Purkinje cell (primary cell): ENCODE results near the gene ZNF638. TPM values are rescaled to one million over a fixed set of nuclear protein-coding genes. Genes with fewer than 3 reads are reported as not detected.

ENCODE experiments used
- polyA plus RNA-seq: library from polyadenylated mRNA; unstranded; fragments of >200 nt; fragmentation: Nextera tagmentation; gene quantifications from 2 replicates; pipeline ENCODE4 v1.2.1, GENCODE V29; 2014

Gene ZNF638, protein sequence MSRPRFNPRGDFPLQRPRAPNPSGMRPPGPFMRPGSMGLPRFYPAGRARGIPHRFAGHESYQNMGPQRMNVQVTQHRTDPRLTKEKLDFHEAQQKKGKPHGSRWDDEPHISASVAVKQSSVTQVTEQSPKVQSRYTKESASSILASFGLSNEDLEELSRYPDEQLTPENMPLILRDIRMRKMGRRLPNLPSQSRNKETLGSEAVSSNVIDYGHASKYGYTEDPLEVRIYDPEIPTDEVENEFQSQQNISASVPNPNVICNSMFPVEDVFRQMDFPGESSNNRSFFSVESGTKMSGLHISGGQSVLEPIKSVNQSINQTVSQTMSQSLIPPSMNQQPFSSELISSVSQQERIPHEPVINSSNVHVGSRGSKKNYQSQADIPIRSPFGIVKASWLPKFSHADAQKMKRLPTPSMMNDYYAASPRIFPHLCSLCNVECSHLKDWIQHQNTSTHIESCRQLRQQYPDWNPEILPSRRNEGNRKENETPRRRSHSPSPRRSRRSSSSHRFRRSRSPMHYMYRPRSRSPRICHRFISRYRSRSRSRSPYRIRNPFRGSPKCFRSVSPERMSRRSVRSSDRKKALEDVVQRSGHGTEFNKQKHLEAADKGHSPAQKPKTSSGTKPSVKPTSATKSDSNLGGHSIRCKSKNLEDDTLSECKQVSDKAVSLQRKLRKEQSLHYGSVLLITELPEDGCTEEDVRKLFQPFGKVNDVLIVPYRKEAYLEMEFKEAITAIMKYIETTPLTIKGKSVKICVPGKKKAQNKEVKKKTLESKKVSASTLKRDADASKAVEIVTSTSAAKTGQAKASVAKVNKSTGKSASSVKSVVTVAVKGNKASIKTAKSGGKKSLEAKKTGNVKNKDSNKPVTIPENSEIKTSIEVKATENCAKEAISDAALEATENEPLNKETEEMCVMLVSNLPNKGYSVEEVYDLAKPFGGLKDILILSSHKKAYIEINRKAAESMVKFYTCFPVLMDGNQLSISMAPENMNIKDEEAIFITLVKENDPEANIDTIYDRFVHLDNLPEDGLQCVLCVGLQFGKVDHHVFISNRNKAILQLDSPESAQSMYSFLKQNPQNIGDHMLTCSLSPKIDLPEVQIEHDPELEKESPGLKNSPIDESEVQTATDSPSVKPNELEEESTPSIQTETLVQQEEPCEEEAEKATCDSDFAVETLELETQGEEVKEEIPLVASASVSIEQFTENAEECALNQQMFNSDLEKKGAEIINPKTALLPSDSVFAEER (N-terminal part only)
- 137 and 172 TPM in 2 replicates for polyA plus RNA-seq

DNA sequence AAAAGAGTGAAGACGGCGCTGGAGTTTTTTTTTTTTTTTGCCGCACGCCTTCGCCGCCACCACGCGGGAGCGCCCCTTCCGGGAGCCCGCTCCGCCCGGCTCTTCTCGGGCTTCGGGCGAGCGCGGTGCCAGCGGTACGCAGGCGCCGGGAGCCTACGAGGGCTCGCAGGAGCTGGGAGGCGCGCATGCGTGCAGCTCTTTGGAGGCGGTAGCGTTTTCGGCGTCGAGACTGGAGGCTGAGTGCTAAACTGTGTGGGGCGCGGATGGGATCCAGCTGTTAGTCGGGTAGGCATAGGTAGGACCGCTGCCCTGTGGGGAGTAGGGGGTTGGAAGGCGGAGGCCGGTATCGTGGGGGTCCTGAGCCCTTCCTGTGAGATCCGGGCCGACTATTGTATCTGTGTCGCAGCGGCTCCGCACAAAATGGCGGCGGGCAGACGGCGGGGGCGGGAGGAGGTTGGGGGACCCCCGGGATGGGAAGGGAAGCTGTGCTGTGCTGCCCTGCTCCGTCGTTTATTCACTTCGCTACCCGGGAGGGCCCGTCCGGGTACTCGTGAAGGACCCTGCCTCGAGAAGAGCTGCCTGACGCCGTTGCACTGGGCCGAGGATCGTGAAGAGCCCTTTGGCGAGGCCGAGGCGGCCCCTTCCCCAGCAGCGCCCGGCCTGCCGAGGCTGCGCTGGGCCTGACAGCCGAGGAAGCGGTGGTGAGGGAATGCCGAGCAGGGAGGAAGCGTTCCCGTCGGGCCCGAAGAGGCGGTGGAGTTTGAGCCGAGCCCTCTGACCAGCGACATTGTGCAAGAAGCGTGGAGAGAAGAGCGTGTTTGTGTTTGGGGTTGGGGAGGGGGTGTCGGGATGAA, at the start of gene ZNF638:
Gene ZNF638 (plus strand): TSS at position 202 of the 854 bp plus-strand sequence. CDS start 17,173 bp downstream, outside the sequence.

DNA sequence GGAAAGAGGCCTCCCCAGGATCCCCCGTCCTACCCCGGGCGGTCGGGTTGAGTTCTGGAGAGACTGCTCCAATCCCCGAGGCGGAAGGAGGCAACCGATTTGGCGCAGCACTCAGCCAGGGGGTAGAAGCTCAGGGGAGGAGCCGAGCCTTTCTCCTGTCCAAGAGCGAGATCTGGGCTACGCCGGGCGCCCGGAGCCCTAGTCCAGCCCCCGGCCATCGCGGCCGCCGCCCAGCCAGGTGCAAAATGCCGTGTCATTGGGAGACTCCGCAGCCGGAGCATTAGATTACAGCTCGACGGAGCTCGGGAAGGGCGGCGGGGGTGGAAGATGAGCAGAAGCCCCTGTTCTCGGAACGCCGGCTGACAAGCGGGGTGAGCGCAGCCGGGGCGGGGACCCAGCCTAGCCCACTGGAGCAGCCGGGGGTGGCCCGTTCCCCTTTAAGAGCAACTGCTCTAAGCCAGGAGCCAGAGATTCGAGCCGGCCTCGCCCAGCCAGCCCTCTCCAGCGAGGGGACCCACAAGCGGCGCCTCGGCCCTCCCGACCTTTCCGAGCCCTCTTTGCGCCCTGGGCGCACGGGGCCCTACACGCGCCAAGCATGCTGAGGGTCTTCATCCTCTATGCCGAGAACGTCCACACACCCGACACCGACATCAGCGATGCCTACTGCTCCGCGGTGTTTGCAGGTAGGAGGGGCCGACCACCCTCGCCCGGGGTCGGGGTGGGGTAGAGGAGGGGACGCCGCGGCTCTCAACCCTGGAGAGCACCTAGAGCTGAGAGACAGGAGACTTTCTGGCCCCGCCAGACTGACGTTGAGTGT, 122.0 kb downstream of the ZNF638 start, which contains the start of gene DYSF:
Gene DYSF (plus strand): TSS at position 158 of the 817 bp plus-strand sequence.

Other genes with a start within 250 kb of the ZNF638 start
- gene MCEE, start 201.6 kb upstream of the ZNF638 start, polyA plus RNA-seq, result 68.3 and 82.9 TPM in 2 replicates
- 54.1 and 70.1 TPM in 2 replicates for gene MPHOSPH10, start 201.1 kb upstream of the ZNF638 start, polyA plus RNA-seq
- 1.2 and 1.4 TPM in 2 replicates for gene PAIP2B, start 104.7 kb upstream of the ZNF638 start, polyA plus RNA-seq
- not detected in 2 replicates for gene DYSF, start 121.8 kb downstream of the ZNF638 start, polyA plus RNA-seq